ENCODE measurements around the gene CHRNB1.
A peak's percentile ranks its signal among the peaks of the same experiment; 100 is the strongest.
"Not testable (repeated sequence)": the region's sequence is repeated elsewhere in the genome, so short reads cannot be mapped to it uniquely, and the experiment has no call there.

CHRNB1 gene

DNA sequence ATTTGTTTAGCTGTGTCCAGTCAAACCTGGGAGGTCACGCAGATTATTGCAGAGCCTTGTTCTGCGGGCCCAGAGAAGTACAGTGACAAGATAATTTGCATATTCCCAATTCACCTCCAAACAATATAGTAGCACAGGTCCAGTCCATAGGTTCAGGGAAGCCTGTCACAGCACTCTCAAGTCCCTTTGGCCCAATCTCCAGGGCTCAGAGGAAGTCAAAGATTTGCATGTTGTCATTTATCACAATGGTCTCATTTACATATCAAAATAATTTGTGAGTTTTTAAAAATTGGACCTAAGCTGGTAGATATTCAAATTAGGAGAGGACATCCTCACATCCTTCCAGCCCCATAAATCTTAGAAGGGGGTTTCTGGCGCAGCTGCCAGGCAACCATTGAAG lies 22.6 kb downstream of the CHRNB1 start:
- no peak for DNase-seq (ENCODE audit: low spot score)

DNA sequence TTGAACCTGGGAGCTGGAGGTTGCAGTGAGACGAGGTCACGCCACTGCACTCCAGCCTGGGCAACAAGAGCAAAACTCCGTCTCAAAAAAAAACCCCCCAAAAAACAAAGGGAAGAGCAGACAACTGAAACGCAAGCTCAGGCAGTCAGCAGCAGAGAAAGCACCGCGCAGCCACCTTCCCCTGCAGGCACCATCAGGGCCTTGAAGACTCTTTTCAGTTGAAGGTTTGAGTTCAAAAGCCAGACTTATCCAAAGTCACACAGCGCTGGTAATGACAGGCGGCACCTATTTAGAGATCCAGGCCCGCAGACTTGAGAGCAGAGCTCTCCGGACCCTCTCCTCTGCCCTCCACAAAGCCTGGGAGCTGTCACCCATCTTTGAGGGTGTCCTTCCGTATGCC lies 23.4 kb downstream of the CHRNB1 start:
- DNase-seq (ENCODE audit: low spot score) = no peak

DNA sequence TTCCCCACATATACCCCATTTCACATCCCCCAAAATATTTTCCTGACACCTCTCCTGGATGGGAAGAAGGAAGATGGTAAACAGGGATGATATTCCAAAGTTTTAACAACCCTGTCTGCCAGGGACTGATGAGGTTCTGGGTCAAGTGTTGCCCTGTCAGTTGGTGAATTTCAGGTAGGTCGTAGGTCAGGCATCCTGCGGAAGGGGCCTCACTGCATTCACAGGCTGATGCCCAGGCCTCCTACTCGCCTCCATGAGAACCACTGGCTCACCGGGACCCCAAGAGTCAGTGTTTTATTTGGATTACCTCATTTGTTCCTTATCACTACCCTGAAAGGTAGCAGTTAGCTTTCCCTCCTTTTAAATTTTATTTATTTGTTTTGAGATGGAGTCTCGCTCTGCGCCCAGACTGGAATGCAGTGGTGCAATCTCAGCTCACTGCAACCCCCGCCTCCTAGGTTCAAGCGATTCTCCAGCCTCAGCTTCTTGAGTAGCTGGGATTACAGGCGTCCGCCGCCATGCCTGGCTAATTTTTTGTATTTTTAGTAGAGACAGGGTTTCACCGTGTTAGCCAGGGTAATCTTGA lies 24.0 kb downstream of the CHRNB1 start:
- no peak for DNase-seq (ENCODE audit: low spot score)

DNA sequence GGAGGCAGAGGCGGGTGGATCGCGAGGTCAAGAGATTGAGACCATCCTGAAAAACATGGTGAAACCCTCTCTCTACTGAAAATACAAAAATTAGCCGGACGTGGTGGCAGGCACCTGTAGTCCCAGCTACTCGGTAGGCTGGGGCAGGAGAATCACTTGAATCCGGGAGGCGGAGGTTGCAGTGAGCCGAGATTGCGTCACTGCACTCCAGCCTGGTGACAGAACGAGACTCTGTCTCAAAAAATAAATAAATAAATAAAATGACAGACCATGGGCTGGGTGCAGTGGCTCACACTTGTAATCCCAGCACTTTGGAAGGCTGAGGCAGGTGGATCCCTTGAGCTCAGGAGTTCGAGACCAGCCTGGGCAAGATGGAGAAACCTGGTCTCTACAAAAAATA lies 25.0 kb downstream of the CHRNB1 start:
- not testable (repeated sequence) for DNase-seq (ENCODE audit: low spot score)

DNA sequence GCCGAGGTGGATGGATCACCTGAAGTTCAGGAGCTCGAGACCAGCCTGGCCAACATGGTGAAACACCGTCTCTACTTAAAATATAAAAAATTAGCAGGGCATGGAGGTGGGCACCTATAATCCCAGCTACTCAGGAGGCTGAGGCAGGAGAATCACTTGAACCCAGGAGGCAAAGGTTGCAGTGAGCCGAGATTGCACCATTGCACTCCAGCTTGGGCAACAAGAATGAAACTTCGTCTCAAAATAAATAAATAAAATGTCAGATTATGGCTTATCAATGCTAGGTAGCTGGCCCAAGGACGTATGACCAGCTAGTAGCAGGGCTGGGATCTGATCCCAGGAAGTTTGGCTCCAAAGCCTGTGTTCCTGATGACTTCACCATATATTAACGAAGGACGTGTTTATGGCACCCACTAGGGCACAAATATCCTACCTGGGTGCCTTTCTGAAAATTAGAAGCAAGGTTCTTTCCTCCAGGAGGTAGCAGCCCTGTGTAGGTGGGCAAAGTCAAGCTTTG lies 25.7 kb downstream of the CHRNB1 start:
- DNase-seq (ENCODE audit: low spot score) = not testable (repeated sequence)

DNA sequence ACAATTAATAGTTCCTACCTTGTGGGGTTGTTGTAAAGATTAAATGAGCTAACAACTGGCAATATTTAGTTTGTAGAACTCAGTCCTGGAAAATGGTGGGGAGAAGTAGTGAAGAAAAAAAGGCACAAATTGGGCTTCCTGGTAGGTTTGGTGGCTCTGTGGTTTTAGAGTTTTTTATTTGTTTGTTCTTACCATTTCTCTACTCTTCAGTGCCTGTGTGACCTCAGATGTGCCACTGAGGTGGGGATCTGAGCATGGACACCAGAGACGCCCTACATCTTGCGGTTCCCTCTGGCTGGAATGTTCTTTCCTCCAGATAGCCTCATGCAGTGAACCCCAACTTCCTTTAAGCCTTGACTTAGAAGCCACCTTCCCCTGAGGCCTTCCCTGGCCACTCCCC lies 26.9 kb downstream of the CHRNB1 start:
- DNase-seq (ENCODE audit: low spot score) = no peak

DNA sequence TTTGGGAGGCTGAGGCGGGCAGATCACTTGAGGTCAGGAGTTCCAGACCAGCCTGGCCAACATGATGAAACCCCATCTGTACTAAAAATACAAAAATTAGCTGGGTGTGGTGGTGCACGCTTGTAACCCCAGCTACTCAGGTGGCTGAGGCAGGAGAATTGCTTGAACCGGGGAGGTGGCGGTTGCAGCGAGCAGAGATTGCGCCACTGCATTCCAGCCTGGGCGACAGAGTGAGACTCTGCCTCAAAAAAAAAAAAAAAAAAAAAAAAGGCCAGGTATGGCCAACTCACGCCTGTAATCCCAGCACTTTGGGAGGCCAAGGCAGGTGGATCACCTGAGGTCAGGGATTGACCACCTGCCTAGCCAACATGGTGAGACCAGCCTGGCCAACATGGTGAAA lies 29.9 kb downstream of the CHRNB1 start:
- DNase-seq (ENCODE audit: low spot score) = not testable (repeated sequence)

DNA sequence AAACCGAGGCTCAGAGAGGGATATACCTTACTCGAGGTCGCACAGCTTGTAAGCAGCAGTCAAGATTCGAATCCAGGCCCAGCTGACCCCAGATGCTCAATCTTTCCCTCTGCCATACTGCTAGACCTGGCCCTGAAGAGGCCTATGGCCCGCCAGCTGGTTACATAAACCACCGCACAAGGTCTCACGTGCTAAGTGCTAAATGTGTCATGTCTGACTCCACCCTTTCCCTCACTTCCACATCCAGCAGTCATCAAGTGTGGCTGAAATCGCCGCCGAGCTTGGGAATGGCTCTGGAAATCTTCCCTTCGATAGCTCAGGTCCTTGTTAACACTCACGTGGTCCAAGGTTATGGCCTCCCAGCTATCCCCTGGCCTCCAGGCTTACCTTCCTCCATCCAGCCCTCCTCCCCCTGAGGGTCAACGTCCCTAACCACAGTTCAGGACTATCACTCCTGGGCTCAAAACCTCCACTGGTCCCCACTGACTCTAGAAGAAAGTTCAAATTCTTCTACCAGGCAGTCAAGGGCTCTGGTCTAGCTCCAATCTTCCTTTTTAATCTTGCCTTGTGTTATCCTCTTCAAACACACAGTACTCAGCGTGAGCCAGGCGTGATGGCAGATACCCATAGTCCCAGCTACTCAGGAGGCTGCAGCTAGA lies 31.0 kb downstream of the CHRNB1 start:
- DNase-seq (ENCODE audit: low spot score) = no peak

DNA sequence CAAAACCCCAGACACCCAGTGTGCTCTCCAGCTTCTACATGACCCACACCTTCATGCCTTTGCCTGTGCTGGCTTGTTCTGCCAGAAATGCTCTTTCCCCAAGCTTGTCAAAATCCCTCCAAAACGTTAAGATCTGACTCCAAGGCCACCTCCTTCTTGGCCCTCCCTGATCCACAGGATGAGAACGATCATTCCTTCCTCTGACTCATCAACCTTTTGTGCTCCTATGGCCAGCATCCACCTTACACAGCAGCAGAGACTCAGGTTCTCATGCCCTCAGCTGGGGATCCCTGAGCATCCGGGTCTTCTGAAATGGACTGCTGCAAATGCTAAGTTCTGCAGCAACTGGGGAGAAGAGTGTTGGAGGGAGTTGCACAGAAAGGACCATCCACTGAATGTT lies 31.6 kb downstream of the CHRNB1 start:
- DNase-seq (ENCODE audit: low spot score) = no peak

DNA sequence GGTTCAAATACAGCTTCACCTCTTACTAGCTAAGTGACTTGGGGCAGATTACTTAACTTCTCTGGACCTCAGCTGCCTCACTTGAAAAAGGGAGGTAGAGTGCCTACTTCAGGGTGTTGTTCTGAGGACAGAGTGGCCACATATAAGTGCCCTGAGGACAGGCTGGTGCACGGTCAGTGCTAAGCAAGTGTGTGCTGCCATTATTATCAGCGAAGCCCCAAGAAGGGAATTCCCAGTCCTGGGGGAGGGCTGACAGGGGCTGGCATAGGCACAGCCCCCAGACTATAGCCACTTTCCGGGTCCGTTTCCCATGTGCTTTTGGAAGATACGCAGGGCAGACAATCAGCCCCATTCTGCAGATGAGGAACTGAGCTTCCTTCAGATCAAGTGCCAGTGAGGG lies 32.1 kb downstream of the CHRNB1 start:
- DNase-seq (ENCODE audit: low spot score) = no peak

DNA sequence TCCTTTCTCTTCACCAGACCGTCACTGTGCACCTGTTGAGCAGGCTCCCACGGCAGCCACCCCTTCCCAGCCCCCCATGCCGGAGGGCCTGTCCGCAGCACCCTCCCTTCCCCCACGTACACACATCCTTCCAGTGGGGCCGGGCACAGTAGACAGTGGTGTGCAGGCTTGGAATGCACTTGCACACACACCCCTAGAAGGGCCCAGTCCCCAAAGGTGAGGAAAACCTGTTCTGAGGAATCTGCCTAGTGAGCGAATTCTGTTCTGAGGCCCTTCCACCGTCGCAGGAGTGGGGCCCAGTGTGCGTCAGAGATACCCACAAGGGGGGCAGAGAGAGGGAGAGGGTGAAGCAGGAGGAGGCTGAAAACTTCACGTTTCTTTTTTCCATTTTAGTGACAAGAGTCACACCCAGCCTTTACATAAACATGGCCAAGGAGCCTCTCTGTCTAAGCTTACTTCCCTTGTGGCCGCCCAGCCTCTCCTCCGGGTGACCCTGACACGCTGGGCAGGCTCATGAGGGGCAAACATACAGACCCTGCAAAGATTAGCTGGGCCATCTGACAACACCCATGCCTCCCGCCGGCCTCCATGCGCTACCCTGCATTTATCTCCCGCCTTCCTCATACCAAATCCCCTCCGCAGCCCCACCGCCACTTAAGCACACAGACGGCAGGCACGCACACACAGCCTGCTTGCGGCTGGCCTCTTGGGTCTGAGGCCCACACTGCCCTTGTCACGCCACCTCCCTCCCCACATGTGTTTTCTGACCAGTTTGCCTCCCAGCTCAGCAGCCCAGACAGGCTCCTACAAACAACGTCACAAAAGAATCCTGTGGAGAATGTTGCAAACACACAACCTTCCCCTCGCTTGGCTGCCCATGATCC lies 32.8 kb downstream of the CHRNB1 start:
- no peak for DNase-seq (ENCODE audit: low spot score)

DNA sequence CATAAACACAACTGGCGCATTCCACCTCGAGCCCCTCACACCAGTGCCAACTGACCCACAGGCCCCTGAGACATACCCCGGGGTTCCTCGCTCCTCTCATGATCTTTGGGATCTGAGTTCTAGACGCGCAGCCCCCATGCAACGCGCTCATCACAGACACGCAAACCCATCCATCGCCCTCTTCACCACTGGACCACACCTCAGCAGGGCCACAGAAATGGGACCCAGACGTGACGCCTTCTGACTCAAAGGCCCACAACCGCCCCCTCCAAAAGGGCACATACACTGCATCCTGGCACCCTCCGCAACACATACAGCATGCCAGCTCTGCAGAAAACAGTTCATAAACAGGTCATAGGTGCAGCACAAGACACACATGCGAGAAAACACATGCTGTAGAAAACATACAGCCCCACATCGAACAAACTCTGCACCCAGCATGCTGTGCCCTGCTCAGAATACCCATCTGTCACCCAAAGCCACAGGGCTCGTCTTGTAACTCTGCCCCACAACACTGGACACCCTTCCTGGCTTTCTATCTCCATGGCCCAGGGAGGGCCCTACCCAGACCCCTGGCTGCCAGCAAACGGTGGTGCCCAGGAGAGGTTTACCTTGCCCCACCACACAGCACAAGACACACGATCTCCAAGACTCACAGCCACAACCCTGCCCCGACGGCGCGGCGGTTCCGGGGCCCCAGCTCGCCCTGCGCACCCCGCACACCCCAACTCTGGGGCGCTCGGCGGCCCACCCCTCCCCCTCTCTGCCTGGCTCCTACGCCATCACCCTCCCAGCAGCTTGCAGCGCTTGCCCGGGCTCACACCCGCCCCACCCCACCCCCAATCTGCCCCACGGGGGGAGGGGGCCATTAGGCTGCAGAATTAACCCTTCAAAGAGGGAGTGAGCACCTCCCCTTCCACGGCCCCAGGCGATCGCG lies 33.7 kb downstream of the CHRNB1 start:
- peak; percentile 61 for DNase-seq (ENCODE audit: low spot score)

DNA sequence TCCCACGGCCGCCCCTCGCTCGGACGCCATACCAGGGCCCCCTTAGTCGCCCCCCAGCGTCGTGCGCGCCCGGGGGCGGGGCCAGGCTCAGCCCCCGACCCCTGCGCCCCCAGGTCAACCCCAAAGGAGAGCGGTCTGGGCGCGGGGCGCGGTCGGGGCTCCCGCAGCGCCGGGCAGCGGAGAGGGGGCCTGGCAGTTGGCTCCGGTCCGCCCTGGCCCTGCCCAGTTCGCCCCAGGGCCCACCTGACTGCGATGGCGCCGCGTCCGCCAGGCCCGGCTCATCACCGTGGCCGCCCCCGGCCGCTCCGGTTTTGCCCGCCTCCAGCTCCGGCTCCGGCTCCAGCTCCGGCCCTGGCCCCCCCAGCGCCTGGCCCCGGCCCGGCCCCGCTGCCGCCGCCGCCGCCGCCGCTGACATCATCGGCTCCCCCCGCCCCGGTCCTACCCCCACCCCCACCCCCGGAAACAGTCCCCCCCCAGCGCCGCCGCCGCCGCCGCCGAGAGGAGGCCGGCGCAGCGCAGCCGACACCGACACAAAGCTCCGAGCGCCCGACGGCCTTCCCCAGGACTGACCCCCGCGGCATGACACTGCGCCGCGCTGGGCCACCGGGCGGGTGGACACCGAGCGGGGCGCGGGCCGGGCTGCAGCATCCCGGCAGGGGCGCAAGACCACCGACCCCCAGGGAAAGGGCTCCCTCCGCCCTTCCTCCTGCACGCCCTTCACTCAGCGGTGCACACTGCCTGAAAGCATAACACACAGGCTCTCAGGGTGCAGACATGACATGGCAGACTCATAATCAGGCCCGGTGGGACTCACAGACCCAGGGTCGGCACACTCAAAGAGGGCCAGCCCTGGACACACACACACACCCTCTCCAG lies 34.6 kb downstream of the CHRNB1 start, which contains the start of gene ZBTB4:
Gene ZBTB4 (minus strand): TSS at position 419 of the 876 bp plus-strand sequence. CDS start 12,830 bp downstream, outside the sequence.
- DNase-seq (ENCODE audit: low spot score) = peak; percentile 74

DNA sequence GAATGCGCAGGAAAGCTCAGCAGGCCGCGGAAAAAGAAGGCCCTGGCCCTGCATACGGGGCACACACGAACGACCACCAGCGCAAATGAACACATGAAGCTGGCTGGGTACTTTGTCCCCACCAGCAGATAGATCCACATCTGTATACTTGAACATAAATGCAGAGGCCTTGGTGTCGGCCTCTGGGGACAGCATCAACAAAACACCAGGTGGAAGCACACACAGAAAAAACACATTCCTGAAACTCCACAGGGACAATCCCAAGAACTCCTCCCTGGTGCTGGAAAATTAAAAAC lies 35.2 kb downstream of the CHRNB1 start:
- DNase-seq (ENCODE audit: low spot score) = no peak

DNA sequence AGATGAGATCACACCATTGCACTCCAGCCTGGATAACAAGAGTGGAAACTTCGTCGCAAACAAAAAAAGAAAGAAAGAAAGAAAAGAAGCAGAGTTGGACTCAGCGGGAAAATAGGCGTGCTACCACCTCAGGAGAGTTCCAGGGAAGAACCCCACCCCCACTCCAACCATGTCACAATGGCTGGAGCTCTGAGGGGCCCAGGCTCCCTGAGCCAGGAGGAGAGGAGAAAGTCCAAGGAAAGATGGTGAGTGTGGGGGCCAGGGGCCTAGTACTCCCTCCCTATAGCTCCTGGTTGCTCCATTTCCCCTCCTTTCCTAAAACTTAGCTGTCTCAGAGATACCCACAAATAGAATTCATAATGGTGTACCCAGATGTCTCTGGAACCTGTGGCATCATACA lies 36.4 kb downstream of the CHRNB1 start, which contains the start of gene SLC35G6:
Gene SLC35G6 (plus strand): TSS at position 172 of the 400 bp plus-strand sequence. CDS start 71 bp downstream, at position 243.
- not testable (repeated sequence) for DNase-seq (ENCODE audit: low spot score)

DNA sequence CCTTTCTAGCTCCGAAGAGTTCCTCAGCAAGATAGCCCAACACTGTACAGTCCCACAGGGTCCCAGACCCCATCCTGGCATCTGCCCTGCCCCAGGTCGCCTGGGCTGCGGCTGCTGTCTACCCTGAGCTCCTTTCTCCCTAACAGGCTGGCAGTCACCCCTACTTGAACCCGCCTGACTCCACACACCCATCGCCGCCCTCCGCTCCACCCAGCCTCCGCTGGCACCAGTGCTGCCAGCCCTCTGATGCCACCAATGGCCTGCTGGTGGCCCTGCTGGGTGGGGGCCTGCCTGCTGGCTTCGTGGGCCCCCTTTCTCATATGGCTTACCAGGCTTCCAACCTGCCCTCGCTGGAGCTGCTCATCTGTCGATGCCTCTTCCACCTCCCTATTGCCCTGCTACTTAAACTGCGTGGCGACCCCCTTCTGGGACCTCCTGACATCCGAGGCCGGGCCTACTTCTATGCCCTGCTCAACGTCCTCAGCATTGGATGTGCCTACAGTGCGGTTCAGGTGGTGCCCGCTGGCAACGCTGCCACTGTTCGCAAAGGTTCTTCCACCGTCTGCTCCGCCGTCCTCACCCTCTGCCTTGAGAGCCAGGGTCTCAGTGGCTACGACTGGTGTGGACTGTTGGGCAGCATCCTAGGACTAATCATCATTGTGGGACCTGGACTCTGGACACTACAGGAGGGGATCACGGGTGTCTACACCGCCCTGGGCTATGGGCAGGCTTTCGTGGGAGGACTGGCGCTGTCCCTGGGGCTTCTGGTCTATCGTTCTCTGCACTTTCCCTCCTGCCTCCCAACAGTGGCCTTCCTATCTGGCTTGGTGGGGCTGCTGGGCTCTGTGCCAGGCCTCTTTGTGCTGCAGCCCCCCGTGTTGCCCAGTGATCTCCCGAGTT lies 37.2 kb downstream of the CHRNB1 start:
- DNase-seq (ENCODE audit: low spot score) = not testable (repeated sequence)

DNA sequence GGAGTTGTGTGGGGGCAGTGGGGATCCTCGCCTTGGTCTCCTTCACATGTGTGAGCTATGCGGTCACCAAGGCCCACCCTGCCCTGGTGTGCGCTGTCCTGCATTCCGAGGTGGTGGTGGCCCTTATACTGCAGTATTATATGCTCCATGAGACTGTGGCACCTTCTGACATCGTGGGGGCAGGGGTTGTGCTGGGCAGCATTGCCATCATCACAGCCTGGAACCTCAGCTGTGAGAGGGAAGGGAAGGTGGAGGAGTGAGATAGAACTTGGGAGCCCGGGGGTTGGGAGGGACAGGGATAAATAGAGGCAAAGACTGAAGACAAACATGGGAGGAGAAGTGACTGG lies 37.9 kb downstream of the CHRNB1 start:
- not testable (repeated sequence) for DNase-seq (ENCODE audit: low spot score)

DNA sequence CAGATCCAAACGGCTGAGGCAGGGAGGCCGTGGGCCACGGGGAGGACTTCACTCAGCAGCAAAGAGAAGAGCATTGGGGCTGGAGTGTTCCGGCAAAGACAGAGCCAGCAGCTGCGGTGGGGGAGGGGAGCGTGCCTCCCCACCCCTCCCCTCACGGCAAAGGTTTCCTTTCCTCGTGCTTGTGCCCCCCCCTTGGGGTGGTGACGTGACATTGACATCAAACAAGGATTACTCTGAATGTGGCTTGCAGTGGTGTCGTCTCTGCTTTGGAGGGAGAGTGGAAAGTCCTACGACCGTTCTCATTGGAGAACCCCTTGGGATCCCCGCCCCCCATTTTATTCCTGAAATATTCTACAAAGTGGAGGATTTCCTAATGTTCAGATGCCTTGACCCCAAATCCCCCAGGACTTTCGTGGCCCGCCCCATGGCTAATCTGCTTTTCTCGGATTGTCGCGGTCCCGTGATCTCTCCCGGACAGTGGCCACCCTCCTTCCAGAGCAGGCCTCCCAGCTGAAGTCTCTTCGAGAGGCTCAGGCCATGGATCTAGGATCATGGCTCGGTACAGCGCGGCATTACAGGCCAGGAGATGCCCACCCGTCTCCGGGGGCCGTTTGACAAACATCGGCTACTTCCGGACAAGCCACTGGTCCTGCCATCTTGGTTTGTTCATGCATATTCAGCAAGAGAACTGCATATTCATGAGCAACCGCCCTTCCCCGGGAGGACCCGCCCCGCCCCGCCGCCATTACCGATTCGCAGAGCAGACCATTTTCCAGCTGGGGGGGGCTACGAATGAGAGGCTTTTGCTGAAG lies 38.6 kb downstream of the CHRNB1 start:
- peak; percentile 91 for DNase-seq (ENCODE audit: low spot score)
